ENCODE data around the gene CDHR3. TPM values are rescaled to one million over a fixed set of nuclear protein-coding genes. Genes with fewer than 3 reads are reported as not detected.

Gene CDHR3
- total RNA-seq, 1 experiment from 2014 or later: 6.5 TPM

GRCh38 chr7:105975770-105976417 lies 12.8 kb downstream of the CDHR3 start:
- Histone ChIP-seq H3K27ac (ENCODE audit: low read length) (no peak overlapping the region), H3K27me3 (ENCODE audit: control insufficient read depth, insufficient read depth, low read length) (peaks cover 4% of the 10 kb centered on the region; the same call in 1 of the 2 replicates), H3K4me3 (ENCODE audit: low read depth in 2 of 2, low read length in 2 of 2) (no peak overlapping the region), H3K9me3 (ENCODE audit: control insufficient read depth, insufficient read depth, low read depth, low read length) (no peaks in the 10 kb centered on the region), H3K36me3 (ENCODE audit: control insufficient read depth, insufficient read depth, low read length) (no peaks in the 10 kb centered on the region), H3K4me1 (ENCODE audit: control insufficient read depth, insufficient read depth, low read length) (no peaks in the 10 kb centered on the region)
- no TSS peak for BruUV-seq (replicated peaks)
- ChIA-PET CTCF (no interaction called here), POLR2A (interaction anchor here (0.7 kb wide), 1 partner anchor 226 kb away, joined by 3 read pairs; no protein-coding TSS in a partner anchor)
- TF ChIP-seq SIN3A (IDR thresholded peaks at IDR 0.05; ENCODE audit: borderline replicate concordance, insufficient read depth, low read depth, low read length): no peak
- TF ChIP-seq TCF7L2 (IDR thresholded peaks at IDR 0.05; ENCODE audit: low read depth, low read length): no peak
- no peak for TF ChIP-seq REST (IDR thresholded peaks at IDR 0.05; ENCODE audit: insufficient read depth in 1 of 2, low read depth in 2 of 2, low read length in 1 of 2)
- no peak for TF ChIP-seq POLR2AphosphoS5 (IDR thresholded peaks at IDR 0.05; ENCODE audit: low read depth, low read length)
- no peak for TF ChIP-seq CTCF (IDR thresholded peaks at IDR 0.05)
- in situ Hi-C loops (cut with HindIII; ENCODE audit: low pct_unique_long_range_greater_than_20kb, low sequenced_read_pairs) (no loop called here), intact Hi-C loops (cut with micrococcal nuclease; ENCODE audit: unreplicated experiment) (no loop called here)
- no peak for DNase-seq (ENCODE audit: low read depth, low spot score)
- ATAC-seq: no peak

- TF ChIP-seq POLR2AphosphoS5 (IDR thresholded peaks at IDR 0.05; ENCODE audit: low read depth, low read length): no peak
- no peak for TF ChIP-seq TCF7L2 (IDR thresholded peaks at IDR 0.05; ENCODE audit: low read depth, low read length)
- no peak for TF ChIP-seq SIN3A (IDR thresholded peaks at IDR 0.05; ENCODE audit: borderline replicate concordance, insufficient read depth, low read depth, low read length)
- no peak for TF ChIP-seq REST (IDR thresholded peaks at IDR 0.05; ENCODE audit: insufficient read depth in 1 of 2, low read depth in 2 of 2, low read length in 1 of 2)
- no peak for TF ChIP-seq CTCF (IDR thresholded peaks at IDR 0.05)
- H3K27me3 ChIP-seq (ENCODE audit: control insufficient read depth, insufficient read depth, low read length): peaks cover 4% of the 10 kb centered on the region; the same call in 1 of the 2 replicates
- in situ Hi-C loops (cut with HindIII; ENCODE audit: low pct_unique_long_range_greater_than_20kb, low sequenced_read_pairs) (no loop called here), intact Hi-C loops (cut with micrococcal nuclease; ENCODE audit: unreplicated experiment) (no loop called here)
- H3K9me3 ChIP-seq (ENCODE audit: control insufficient read depth, insufficient read depth, low read depth, low read length): no peaks in the 10 kb centered on the region
- no peak for ATAC-seq
- no peak for DNase-seq (ENCODE audit: low read depth, low spot score)
- no TSS peak for BruUV-seq (replicated peaks)
- no peaks in the 10 kb centered on the region for H3K4me1 ChIP-seq (ENCODE audit: control insufficient read depth, insufficient read depth, low read length)
- no peaks in the 10 kb centered on the region for H3K36me3 ChIP-seq (ENCODE audit: control insufficient read depth, insufficient read depth, low read length)
- no peak overlapping the region for H3K4me3 ChIP-seq (ENCODE audit: low read depth in 2 of 2, low read length in 2 of 2)
- POLR2A ChIA-PET: no interaction called here
- CTCF ChIA-PET: no interaction called here
- no peak overlapping the region for H3K27ac ChIP-seq (ENCODE audit: low read length)
Observed at GRCh38 chr7:105976868-105977267, 13.8 kb downstream of the CDHR3 start.

Measured in Panc1 (cell line).